NOMO-1 treated with dmso at 0.1 percent for 144 hours (cell line): Measurements from ENCODE around the gene CDH12.
"Not testable (repeated sequence)": the region's sequence is repeated elsewhere in the genome, so short reads cannot be mapped to it uniquely, and the experiment has no call there.

Source experiments
- DNase-seq: peaks from one replicate; lab custom pipeline; 2025; ENCODE audit not compliant: unreplicated experiment; lab: John Stamatoyannopoulos, UW

Gene CDH12

DNA sequence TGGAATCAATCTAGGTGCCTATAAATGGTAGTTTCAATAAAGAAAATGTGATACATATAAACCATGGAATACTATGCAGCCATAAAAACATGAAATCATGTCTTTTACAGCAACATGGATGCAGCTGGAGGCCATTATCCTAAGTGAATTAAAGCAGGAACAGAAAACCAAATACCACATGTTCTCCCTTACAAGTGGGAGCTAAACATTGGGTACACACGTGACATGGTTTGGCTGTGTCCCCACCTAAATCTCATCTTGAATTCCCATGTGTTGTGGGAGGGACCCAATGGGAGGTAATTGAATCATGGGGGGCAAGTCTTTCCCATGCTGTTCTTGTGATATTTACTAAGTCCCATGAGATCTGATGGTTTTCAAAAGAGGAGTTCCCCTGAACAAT is 78.9 kb downstream of the CDH12 start:
- DNase-seq: not testable (repeated sequence)

DNA sequence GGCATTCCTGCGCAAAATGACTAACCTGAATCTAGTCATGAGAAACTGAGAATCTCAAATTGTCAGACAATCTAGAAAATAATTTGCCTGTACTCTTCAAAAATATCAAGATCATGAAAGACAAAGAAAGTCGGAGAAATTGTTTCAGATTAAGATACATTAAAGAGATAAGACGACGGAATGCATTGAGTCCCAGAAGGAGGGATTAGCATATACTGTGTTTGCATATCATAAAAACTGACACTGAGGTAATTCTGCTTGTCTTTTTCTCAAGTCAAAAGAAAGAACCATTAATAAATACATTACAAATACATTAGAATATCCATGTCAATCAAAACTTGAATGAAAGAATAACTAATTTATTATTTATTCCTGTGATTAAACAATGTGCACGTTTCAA is 88.4 kb downstream of the CDH12 start:
- no peak for DNase-seq

DNA sequence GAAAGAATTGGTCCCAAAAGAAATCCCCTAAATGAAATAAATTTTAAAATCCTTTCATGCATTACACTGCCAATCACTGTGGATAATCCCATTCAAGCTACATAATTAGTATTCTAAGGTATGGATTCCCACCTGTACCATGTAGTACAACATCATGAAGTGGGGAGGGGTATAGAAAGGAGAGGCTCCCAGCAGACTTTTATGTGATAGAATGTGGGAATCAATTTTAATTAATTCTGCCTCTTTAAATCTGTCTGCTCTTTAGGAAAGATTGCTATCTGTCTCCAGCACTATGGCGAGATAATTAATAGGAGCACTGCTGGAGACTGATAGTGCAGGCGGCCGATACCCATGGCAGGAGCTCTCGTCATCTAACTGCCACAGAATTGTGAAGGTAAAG is 95.4 kb downstream of the CDH12 start:
- DNase-seq: no peak

DNA sequence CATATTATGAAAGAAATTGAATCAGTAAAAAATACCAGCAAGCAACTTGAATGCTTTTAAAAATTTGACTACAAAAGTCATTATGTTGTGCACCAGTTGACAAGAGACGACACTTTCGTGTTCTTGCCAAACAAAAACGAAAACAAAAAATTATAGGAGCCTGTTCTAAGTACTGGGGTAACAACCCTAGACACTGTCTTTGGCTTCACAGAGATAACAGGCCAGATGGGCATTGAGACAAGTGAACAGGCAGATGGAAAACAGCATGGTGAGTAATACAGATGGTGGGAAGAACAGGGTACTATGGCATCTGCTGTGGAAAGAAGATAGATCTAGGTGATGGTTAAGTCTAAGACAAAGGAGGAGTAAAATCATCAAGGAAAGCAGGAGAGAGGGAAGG is 99.0 kb downstream of the CDH12 start:
- no peak for DNase-seq

DNA sequence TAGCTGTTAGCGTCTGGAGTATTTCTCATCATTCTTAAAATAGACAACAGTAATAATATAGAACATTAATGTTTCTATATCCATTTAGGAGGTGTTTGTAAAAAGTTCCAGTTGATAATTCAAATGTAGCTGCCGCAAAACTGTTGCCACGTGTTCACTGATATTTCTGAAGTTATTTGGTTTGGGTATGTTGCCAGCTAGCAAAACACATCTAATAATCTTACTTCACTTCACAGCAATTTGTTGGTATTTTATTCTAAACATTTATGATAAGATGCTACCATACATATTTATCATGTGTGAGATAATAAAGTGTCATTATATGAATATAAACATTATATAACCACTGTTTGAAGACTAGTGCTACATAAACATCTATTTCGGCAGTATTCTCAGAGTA is 101.6 kb downstream of the CDH12 start:
- DNase-seq: no peak

DNA sequence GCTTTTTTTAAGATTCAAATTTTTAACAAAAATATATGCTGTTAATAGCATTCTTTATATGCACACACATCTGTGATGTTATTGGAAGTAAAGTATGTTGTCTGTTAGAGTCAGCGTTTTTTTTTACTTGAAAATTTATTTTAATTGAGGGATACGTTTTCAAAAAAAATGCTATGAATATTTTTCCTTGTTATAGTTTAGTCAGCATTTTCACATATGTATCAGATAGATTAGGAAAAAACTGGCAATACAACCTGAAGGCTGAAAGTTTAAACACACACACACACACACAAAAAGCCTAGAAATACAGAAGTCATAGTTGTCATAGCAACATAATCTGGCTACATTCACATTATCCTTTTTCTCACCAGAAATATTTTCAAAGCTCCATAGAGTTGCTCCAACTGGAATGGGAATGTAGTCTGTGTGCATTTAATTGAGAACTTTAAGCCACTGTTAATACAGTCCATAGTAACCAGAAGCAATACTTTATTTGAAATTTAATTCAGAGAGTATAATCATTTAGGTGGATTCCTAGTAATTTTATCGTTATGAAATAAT is 116.6 kb downstream of the CDH12 start:
- DNase-seq: no peak

DNA sequence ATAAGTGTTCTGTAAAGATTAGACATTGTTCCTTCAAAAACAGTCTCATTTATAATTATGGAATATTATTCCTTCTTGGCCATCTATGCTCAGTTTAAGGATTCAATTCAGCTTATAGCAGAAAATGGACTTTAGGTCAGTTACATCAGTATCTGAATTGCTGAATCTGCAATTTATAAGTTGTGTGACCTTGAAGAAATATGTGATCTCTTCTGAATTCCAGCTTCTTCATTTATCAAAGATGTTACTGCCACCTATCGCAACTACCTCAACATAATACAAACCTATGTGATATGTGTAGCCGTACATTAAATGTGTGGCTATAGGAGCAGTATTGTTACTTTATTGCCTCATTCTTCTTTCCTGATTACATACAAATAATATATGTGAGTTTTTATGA is 118.2 kb downstream of the CDH12 start:
- no peak for DNase-seq

DNA sequence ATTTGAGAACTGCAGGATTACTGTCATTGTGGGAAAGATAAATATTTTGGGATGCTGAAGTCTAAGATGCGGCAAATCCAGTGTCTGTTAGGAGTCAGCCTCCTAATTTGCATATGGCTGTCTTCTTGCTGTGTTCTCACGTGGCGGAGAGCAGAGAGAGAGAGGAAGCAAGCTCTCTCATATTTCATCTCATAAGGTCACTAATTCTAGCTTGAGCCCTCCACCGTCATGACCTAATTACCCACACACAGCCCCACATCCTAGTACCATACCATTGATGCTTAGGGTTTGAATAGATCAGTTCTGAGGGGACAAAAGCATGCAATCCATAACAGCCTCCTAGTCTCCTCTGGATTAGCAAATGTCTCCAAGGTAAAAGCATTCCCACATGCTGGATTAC is 124.5 kb downstream of the CDH12 start:
- no peak for DNase-seq

DNA sequence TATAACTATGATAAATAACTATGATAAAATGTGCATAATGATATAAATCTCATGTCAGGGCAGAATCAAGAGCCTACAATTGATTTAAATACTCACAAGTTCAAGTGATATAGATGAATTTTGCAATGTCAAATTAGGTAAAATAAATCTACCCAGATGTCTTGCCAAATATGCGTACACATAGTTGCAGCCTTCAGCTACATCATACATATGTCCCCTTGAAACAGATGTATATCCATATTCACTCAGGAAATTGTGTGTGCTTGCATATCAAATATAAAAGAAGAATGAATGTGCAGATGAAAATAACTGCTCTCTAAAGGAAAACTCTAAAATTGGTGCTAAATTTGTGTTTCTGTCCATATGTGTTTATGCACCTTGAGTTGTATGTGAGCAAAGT is 130.7 kb downstream of the CDH12 start:
- DNase-seq: no peak

DNA sequence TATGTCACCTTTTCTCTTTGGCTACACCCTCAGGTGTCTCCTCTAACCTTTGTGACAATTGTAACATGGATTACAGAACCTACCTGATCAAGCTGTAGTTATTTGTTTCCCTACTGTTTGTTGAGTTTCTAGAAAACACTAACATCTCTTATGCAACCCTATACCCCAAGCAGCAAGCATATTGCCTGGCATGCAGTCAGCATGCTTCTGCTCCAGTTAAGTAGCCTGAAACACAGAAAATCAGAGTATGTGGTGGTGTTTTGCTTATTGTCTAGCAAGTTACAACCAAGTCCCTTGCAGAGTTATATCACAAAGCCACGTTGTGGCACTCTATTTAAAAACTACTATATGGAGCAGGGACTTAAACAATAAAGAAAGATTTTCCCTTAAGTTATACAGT is 131.1 kb downstream of the CDH12 start:
- no peak for DNase-seq

DNA sequence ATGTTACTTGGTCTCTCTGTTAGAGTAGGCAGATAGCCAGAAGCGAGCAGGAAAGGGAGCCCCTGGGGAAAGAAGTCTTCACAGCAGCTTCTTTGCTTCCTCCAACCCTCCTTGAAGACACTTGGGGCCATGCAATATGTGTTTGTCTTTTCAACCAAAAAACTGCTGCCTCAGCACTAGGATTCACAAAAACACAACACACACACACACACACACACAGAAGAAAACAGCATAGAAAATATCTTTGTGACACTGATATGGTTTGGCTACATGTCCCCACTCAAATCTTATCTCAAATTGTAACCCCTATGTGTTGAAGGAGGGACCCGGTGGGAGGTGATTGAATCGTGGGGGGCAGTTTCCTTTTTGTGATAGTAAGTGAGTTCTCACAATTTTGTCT is 133.3 kb downstream of the CDH12 start:
- DNase-seq: no peak

DNA sequence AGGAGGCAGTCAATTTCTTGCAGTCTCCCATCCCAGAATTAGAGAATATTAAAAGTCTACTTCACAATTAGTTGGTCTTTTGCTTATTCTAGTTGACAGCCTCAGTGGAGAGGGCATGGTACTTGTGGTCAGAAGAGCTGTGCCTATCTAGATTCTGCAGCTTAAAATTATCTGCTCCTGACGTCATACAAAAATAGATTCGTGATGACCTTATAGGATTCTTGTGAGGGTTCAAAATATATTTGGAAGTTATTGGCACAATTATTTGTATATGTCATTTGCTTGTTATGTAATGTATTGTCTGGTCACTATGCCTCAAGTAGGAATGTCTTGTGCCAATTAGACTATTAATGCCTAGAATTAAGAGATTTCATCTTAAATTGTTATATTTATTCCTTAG is 142.5 kb downstream of the CDH12 start:
- DNase-seq: no peak

DNA sequence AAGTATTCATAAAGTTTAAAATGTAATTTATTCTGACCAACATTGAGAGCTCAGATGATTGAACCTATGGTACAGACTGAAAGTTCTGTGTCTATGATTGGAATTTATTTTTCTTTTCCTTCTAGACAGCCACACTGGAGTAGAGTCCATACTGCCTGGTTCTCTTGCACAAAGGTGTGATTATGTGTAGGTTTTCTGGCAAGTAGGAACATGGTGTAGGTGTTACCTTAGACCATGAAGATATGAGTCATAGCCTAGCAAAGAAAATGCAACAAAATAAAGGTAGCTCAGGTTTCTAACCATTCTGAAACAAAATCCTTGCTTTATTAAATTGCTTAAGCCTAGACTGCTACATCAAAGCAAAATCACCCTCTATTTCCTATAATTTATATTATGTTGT is 143.4 kb downstream of the CDH12 start:
- no peak for DNase-seq

DNA sequence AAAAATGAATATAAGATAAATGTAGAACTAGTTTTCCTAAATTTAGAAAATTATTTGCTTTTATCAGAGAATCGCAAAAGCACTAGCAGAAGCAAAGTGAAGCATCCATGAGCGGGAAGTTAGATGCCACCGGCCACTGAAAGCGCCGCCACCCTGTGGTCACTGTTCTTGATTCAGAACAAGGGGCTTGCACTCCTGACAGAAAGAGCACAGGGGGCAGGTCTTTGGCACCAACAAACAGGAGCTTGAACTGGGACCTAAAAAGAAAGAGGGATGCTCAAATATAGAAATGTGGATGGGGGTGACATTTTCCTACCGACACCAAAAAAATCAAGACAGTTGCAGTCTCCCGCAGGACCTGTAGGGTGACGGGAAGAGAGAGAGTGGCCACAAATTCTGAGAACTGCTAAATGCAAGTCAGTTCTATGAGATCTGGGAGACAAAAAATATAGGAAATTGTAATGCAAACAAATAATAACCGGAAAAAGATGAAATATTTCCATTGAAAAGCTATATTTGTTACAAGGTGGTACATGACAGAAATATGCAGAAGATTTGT is 144.3 kb downstream of the CDH12 start:
- DNase-seq: no peak

DNA sequence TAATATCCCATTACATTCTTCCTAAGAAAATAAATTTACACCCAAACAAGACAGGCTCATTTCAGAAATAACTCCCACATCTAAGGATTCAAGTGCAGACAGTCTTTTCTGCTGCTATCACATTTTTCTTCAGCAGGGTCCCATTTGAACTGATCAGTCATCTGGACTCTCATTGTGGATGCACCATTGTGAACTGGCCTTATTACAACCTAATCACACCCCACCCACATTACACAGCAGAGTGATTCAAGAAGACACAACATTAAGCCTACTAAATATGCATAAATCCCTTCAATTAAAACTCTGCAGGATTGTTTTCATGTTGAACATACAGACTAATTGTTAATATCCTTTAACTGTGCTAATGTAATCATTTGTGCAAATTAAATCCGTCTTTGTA is 146.2 kb downstream of the CDH12 start:
- DNase-seq: no peak

DNA sequence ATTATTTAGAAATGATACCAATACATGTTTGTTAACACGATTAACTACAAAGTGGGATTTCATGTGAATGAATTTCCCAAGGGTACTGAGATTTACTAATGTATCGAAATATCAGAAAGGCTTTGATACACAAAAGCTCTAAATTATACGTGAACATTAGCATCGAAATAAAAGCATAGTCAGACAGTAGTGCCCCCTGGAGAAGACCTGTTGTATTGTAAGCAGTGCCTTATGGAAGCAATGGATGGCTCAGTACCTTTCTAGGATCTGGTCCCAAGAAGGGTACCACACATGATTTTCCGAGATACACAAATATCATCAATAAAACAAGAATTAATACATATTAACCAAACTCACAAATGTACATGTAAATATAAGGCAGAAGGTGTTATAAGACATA is 153.8 kb downstream of the CDH12 start:
- DNase-seq: no peak

DNA sequence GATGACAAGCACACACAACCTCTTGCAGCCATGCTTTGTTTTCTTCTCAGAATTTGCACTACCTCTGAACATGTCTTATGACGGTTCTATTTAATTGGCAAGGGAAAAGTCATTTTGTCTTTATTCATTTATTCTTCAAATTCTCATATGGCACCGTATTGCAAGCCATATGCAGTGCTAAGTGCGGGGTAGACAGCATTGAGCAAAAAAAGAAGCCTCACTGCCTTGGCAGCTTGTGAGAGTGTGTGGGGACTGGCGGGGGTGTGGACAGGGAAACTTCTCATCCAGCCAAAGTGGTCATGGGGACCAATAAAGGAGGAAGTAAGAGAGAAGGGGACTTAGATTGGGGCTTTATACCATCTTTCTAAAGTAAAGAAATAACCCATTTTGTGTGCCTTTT is 160.0 kb downstream of the CDH12 start:
- DNase-seq: no peak

DNA sequence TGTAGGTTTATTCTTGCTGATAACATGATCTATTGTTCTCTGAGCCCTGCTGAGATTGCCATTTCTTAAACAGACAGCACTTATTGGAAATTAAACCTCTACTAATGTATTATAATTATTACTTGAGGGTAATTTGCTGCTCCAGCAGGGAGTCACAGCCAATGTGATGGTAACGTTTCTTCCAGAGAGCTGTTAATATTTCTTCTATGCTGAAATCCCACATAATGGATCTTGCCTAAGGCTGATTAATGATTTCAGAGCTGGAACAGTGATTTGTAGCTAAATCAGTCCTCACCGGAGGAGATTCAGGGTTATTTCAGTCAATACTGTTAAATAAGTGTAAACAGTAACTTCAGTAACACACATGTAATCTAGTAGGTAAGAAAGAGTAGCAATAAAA is 170.1 kb downstream of the CDH12 start:
- DNase-seq: no peak

DNA sequence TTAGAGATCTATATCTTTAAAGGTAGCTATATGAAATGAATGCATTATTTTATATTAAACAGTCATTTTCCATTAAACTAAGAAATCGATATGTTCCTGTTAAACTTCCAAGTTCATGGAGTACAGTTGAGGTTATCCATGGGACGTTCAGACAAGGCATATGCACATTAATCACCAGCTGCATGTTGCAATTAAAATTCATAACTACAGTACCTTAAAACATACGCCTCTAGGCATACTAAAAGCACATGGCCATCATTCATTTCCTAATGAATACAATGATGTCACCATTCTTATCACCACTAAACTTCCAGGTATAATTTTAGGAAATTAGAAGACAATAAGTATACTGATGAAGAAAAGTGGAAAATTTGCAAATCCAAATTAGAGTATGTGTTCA is 174.3 kb downstream of the CDH12 start:
- DNase-seq: no peak

DNA sequence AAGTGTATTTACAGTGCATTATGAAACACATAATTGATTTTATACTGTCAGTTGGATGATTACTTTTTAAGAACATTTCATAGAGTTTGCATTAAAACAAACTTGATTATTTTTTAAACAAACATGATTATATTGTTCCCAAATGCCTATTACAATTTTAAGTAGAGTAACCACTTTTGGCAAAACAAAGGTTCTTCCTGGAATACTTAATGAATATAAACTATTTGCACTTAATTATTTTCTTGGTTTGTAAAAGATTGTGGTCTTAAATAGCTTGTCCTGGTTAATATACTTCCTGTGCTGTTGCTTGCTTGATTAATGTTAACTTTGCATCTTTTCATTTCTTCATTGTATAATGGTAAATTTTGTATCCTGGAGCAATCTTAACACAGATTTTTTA is 180.0 kb downstream of the CDH12 start:
- no peak for DNase-seq

DNA sequence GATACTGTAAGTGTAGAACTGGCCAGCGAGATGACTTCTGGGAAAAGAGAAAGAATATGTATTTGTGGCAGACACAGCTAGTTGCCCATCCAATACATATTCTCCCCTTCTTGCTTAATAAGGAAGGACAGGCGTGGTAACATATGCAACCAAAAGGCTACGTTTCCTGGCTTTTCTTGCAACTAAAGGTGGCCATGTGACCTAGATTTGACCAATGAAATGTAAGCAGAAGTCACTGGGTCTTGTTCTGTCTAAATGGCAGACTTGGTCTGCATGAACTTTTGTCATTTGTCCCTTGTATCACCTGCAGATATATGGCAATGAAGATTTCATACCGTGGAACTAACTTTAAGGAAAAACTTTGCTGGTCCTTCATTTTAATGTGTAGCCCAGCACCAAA is 183.8 kb downstream of the CDH12 start:
- no peak for DNase-seq

DNA sequence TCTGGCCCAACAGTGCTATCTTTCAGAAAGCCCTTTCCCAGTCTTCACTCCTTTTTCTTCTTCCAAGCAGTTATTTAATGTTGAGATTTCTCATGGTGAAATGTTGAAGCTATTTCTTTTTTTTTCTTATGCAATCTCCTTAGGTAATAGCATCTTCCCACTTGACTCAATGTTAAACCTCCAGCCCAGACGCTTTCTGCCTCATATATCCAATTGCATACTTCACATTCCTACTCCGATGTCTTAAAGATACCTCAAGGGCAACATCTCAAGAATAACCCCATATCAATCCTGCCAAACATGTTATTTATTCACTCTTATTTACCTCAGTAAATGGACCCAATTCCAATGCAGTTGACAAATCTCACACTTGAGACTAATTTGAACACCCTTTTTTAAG is 187.3 kb downstream of the CDH12 start:
- DNase-seq: no peak

DNA sequence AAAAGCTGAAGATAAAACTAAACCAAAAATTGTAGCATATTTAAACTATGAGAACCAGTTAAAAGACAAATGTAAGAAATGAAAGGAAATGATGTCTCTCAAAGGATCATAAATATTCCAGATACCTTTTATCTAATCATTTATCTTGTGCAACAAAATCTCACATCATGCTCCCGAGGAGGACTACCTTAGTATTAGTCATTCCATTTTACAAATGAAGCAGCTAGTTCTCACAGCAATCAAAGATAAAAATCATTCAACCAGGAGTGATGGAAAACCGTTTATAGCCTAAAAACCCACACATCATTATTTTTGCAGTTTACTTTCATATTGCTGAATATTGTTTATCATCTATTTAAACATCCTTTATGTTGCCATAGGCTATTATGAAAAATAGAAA is 190.0 kb downstream of the CDH12 start:
- no peak for DNase-seq

DNA sequence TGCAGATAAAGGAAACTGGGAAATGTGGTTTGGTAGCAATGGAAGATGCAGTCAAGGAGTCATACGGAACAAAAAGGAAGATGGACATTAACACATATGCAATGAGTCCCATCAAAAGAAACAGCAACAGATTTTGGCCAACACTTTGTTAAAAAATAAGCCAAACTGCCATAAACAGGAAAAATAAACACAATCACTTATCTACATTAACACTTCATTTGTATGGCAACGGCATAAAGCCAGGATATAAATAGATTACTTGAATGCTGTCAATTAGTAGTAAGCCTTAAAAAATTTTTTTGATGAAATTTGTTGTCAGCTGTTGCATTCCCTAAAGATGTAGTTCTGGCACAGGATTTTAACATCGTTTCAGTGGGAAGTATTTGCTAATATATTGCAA is 190.8 kb downstream of the CDH12 start:
- DNase-seq: no peak
